Occipital lobe (tissue), 2 donors: ENCODE results near the gene SNX6. TPM values are rescaled to one million over a fixed set of nuclear protein-coding genes. Genes with fewer than 3 reads are reported as not detected.
"Not testable (repeated sequence)": the region's sequence is repeated elsewhere in the genome, so short reads cannot be mapped to it uniquely, and the experiment has no call there.

ENCODE experiments used
- DNase-seq: peaks from one replicate; lab custom pipeline; 2025; lab: John Stamatoyannopoulos, UW
- total RNA-seq: library from RNA; depleted of rRNA; stranded (reverse); fragments of >200 nt; gene quantifications from one replicate; pipeline ENCODE4 v1.2.3, GENCODE V29; 2014

SNX6 gene
- total RNA-seq = 106 TPM

- DNase-seq = peak; percentile 81
Observed at GRCh38 chr14:34629657-34630529, at the start of gene SNX6. Gene SNX6, minus strand, starts transcription at chr14:34630148. Its CDS starts 32 bp downstream, at chr14:34630116.

GRCh38 chr14:34678735-34679134 lies 48.8 kb upstream of the SNX6 start:
- no peak for DNase-seq

DNA sequence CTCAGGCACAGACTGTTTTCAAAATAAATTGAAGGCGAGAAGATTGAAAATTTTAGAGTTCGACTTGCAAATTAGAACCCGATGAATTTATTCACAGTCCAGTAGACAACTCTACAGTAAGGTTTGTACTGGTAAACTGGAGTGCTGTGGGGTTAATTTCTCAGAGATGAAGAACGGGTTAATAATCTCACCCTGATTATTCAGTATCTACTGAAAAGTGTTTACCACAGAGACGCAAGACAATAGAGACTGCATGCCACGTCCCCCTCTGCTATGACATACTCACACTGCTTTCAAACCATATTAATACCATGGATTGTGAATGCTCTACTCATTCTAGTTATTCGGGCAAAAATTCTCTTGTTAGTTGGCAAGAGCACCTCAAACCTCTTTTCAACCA lies 48.4 kb upstream of the SNX6 start:
- DNase-seq = no peak

GRCh38 chr14:34676516-34677211 lies 46.7 kb upstream of the SNX6 start:
- DNase-seq = no peak

DNA sequence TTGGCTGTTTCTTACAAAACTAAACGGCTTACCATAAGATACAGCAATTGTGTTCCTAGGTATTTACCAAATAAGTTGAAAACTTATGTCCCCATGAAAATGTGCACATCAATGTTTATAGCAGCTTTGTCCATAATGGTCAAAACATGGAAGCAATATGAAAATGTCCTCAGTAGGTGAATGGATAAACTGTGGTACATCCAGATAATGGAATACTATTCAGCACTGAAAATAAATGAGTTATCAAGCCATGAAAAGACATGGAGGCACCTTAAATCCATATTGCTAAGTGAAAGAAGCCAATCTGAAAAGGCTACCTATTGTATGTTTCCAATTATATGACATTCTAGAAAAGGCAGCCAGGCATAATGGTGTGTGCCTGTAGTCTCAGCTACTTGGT lies 43.8 kb upstream of the SNX6 start:
- no peak for DNase-seq

DNA sequence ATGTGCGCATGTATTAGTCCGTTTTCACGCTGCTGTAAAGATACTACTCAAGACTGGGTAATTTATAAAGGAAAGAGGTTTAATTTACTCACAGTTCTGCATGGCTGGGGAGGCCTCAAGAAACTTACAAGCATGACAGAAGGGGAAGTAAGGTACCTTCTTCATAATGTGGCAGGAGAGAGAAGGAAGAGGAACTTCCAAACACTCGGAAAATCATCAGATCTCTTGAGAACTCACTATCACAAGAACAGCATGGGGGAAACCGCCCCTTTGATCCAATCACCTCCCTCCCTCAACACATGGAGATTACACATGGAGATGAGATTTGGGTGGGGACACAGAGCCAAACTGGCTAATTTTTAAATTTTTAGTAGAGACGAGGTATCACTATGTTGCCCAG lies 41.8 kb upstream of the SNX6 start:
- no peak for DNase-seq

DNA sequence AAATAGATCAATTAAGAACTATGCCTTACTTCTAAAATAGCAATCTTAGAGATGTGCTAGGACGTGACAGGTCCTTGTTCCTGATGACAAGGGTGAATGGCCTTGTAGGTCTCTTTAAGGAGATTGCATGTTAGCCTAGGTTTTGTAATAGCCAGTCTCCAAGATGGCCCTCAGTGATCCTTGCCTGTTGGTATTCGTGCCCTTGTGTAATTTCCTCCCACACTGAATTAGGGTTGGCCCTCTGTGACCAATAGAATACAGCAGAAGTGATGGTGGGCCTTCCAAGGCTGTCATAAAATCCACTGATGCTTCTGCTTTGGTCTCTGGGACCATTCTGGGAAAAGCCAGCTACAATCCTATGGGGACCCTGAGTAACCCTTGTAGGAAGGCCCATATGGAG lies 38.2 kb upstream of the SNX6 start:
- no peak for DNase-seq

GRCh38 chr14:34667007-34667406 lies 37.1 kb upstream of the SNX6 start:
- no peak for DNase-seq

DNA sequence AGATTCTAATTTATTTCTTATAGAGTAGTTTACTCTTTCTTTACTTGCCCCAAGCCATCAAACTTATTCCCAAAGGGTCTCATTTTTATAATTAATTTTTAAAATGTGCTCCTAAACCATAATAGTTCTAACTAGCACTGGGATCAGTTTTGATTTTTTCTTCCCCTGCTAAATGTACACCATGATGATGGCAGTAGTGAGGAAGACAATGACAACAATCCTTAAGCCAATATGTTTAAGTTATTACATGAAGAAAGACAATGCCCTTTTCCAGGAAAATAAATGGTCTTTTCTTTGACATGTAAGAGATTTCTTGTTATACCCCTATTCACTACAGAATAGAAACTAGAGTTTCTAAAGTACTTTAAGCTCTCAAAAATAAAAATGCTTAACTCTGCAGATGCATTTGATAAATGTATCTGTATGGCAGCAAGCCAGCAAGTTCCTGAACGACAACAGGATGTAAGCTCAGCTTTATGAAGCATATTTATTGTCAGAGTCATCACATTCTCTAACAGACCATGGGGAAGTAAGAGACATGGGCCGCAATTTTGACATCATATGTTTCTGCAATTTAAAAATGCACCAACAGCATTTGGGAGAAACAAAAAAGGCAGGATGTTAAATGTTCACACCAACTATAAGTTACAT lies 36.0 kb upstream of the SNX6 start:
- no peak for DNase-seq

DNA sequence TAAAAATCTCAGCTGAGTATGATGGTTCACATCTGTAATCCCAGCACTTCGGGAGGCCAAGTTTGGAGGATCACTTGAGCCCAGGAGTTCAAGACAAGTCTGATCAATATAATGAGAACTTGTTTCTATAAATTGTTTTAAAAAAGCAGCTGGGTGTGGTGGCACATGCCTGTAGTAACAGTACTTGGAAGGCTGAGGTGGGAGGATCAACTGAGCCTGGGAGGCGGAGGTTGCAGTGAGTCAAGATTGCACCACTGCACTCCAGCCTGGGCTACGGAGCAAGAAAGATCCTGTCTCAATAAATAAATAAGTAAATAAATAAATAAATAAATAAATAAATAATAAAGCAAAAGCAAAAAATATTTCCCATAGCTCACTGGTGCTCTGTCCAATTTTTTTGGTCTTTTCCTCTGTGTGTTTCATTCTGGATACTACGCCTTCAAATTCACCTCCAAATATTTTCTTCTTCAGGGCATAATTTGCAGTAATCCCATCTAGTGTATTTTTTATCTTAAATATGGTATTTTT lies 32.7 kb upstream of the SNX6 start:
- no peak for DNase-seq

- no peak for DNase-seq
Observed at GRCh38 chr14:34660796-34661195, 30.8 kb upstream of the SNX6 start.

GRCh38 chr14:34655959-34656358 lies 26.0 kb upstream of the SNX6 start:
- DNase-seq = no peak

DNA sequence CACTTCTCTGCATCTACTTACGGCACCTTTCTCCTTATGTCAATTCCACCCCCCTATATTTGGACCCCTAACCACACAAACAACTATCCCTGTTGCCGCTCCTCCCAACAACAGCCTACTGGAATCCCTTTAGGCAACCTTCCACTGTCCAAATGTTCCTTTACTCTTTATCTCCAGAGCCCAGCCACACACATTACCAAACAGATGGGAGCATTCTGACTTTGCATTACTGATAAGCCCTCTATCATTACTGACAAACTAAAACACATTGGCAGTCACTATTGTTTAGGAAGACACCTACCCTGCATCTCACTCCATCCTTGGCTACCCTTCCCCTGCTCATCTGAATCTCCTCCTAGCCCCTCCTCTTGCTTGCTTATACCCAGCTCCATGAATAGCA lies 23.1 kb upstream of the SNX6 start:
- DNase-seq = not testable (repeated sequence)

- DNase-seq = not testable (repeated sequence)
Observed at GRCh38 chr14:34652348-34652747, 22.4 kb upstream of the SNX6 start.

DNA sequence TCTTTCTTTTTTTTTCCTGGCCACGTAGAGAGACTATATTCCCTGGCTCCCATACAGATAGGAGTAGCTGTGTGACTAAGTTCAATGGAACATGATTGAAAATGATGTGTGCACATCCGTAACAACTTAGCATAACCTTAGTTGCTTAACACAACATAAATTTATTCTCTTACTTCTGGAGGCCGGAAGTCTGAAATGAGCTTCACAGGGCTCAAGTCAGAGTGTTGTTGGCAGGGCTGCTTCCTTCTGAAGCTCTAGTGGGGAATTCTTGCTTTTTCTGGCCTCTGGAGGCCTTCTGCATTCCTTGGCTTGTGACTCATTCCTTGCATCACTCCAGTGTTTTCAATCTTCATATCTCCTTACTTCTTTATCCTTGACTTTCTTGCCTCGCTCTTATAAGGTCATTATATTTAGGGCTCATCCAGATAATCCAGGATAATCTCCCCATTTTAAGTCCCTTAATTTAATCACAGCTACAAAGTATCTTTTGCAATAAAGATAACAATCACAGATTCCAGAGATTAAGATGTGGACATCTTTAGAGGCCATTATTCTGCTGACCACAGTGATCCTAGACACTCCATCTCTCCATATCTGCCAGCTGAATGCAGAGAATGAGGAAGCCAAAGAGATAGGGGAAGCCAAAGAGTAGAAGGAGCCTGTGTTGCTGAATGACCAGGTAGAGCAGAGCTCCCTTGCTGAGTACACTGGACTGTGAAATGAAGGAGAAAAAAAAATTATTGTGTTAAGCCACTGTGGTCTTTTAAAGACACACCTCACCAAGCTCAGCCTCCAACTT lies 21.0 kb upstream of the SNX6 start:
- DNase-seq = no peak

- DNase-seq = not testable (repeated sequence)
Observed at GRCh38 chr14:34650006-34650405, 20.1 kb upstream of the SNX6 start.

GRCh38 chr14:34649344-34649743 lies 19.4 kb upstream of the SNX6 start:
- no peak for DNase-seq

DNA sequence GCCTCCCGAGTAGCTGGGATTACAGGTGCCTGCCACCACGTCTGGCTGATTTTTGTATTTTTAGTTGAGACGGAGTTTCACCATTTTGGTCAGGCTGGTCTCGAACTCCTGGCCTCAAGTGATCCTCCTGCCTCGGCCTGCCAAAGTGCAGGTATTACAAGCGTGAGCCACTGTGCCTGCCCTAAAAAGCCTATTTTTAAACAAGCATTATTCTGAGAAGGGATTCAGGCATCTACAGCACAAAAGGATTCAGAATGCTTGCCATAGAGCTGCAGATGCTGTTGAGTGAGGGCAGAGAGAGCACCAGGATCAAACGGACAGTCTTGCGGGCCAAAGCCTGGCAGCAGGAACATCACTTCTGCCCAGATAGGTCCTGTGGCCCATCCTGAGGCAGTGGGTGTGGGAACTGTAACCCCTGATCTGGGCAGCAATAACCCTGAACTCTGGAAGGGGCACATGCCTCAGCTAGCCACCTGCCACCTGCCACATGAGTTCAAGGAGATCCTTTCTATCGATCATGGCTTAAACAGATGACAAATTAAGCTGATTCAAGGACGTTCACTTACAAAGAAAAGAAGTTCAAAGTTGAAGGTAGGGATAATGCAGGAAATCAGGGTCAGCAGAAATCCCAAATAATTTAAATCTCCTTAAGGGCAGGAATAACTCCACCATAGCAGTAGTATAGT lies 16.8 kb upstream of the SNX6 start:
- DNase-seq = no peak

DNA sequence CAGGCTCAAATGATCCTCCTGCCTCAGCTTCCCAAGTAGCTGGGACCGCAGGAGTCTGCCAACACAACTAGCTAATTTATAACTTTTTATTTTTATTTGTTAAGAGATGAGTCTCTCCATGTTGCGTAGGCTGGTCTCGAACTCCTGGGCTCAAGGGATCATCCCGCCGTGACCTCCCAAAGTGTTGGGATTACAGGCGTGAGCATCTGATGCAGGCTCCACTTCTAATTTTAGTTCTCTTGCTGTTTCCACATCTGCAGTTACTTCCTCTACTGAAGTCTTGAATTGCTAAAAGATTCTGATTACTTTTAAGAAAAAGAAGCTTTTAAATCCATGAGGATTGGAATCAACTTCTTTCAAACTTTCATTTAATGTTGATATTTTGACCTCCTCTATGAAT lies 13.4 kb upstream of the SNX6 start:
- DNase-seq = no peak

DNA sequence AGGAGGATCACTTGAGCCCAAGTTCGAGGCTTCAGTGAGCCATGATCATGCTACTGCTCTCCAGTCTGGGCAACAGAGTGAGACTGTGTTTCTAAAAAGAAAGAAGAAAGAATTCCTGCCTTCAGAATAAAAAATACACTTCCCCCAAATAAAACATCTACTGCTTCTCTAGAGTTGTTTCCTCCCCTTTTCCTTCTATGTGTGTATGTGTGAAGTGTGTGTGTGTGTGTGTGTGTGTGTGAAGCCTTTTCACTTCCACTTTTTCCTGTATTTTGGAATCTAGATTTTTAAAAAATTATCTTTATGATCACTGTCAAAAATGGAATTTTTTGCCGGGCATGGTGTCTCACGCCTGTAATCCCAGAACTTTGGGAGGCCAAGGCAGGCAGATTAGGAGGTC lies 12.6 kb upstream of the SNX6 start:
- DNase-seq = no peak

- no peak for DNase-seq
Observed at GRCh38 chr14:34640826-34641225, 10.9 kb upstream of the SNX6 start.
